Measurements from ENCODE around the gene PRKCA.
"Not testable (repeated sequence)": the region's sequence is repeated elsewhere in the genome, so short reads cannot be mapped to it uniquely, and the experiment has no call there.

PRKCA gene

GRCh38 chr17:66441101-66441661 is 138.8 kb downstream of the PRKCA start:
- no peak for DNase-seq (ENCODE audit: low spot score)

DNA sequence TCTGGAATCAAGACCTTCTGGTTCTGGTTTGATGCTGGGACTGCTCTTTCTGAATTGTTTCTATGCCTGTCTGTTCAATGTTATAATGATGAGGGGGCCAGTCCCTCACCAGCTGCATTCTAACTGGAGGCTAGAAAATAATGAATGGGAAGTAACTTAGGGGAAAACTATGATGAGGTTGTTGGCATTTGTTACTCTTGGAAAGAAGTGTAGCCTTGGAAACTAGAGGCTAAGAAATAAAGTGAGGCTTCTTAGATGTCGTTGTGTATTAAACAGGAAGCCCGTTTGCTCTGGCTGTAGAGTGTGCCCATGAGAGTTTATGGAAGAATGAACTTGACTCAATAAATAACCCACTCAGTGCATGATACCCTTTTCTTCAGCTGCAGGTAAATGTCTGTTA is 140.8 kb downstream of the PRKCA start:
- DNase-seq (ENCODE audit: low spot score), result no peak

GRCh38 chr17:66443606-66444005 is 141.2 kb downstream of the PRKCA start:
- no peak for DNase-seq (ENCODE audit: low spot score)

- DNase-seq (ENCODE audit: low spot score), result no peak
Measured at GRCh38 chr17:66444031-66444430, 141.6 kb downstream of the PRKCA start.

DNA sequence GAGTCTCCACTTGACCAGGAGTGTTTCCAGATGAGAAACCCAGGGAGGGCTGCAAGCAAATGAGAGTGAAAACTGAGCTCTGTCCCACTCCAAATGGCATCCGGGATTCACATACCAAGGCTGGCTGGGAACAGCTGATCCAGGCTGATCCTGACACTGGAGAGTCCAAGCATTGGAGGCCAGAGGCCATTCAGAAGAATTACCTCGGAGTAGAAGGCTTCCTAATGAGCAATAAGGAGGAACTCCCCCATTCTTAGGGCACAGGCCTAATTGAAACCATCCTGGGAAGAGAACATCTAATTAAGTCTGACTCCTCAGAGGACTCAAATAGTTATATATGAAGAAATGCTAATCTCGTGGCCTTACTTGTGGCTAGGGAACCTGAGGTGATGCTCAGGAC is 142.8 kb downstream of the PRKCA start:
- no peak for DNase-seq (ENCODE audit: low spot score)

- no peak for DNase-seq (ENCODE audit: low spot score)
Measured at GRCh38 chr17:66446419-66446818, 144.0 kb downstream of the PRKCA start.

- DNase-seq (ENCODE audit: low spot score), result no peak
Measured at GRCh38 chr17:66447159-66447558, 144.7 kb downstream of the PRKCA start.

DNA sequence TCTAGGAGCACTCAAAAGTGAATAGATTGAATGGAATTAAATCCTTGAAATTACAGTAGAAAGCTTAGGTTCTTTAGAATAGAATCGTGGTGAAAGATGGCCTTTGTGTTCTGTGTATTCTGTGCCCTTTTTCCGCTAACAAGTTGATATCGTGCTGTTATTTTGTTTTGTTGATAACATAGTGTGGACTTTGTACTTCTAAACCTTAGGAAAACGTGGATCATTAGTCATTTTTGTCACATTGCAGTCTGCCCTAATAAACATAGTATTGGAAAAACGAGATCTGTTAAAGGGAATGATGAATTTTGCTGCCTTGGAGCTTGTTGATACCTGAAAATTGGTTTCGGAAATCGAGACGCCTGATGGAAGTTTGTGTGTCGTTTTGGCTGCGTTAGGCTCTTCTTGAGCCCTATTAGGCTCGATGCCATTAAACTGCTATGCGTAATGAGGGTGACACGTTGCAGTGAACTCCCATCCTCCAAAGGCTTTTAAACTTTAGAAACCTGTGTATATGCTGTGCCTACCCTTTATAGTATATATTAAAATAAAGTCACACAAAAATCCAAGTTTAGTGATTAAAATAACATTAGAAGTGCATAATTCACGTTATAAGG is 145.7 kb downstream of the PRKCA start:
- no peak for DNase-seq (ENCODE audit: low spot score)

- no peak for DNase-seq (ENCODE audit: low spot score)
Measured at GRCh38 chr17:66449418-66449977, 147.1 kb downstream of the PRKCA start.

GRCh38 chr17:66450008-66450851 is 147.8 kb downstream of the PRKCA start:
- DNase-seq (ENCODE audit: low spot score), result no peak

- DNase-seq (ENCODE audit: low spot score), result no peak
Measured at GRCh38 chr17:66450852-66451158, 148.4 kb downstream of the PRKCA start.

DNA sequence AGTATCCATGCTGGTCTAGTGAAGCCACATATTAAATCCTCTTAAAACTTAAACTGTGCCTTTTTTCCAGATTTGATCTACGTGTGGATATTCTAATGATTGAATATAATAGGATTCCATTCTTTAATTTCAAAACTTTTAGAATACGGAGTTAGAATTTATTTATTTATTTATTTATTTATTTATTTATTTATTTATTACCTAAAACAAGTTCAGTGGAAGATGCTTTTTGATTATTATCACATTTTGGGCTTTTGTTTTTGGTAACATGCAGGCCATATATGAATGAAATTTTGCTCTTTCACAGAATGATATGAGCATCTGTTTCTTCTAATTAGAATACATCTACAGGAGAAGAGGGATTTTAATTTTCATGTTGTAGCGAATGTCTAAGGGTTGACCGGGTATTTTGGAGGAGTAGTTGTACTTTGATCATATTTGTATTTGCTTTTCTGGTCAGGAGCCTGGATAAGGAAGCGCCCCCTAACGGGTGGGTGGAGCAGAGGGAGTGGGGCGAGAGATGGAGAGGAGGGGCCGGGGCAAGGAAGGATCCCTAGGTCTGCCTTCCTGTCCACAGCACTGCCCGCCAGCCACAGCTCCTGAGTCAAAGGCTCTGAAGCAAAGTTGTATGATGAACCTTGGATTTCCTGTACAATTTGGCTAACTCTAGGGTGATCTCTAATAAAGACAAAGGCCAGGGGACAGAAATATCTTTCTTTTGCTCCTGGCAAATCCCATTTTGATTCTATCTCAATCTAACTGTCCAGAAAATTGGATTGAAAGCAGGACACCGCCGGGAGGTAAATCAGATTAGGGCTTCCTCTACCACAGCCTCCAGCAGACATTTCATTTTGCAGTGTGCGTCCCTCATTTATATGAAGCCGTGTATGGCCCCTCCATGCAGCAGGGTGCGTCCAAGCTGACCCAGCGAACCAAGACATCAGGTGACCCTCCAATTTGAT is 149.1 kb downstream of the PRKCA start:
- no peak for DNase-seq (ENCODE audit: low spot score)

- DNase-seq (ENCODE audit: low spot score), result no peak
Measured at GRCh38 chr17:66455060-66455459, 152.6 kb downstream of the PRKCA start.

GRCh38 chr17:66457499-66457898 is 155.1 kb downstream of the PRKCA start:
- not testable (repeated sequence) for DNase-seq (ENCODE audit: low spot score)

- no peak for DNase-seq (ENCODE audit: low spot score)
Measured at GRCh38 chr17:66458782-66459181, 156.4 kb downstream of the PRKCA start.

- DNase-seq (ENCODE audit: low spot score), result no peak
Measured at GRCh38 chr17:66459811-66460270, 157.4 kb downstream of the PRKCA start.

DNA sequence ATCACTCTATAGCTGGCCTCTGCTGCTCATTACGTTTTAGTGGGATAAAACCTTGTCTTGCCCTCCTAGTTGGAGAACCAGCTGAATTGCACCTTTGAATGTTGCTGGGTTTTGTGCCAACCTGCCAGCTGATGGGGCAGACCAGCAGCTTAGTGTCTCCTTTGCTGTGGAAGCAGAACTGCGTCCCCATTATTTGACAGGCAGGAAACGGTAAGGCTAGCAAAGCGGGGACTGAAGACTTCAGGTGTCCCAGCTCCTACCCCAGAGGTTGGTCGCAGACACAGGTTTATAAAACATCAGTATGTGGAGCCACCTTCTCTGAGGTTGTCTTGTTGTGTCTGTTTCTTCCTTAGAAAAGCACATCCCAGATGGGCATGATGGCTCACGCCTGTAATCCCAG is 158.1 kb downstream of the PRKCA start:
- DNase-seq (ENCODE audit: low spot score), result no peak

DNA sequence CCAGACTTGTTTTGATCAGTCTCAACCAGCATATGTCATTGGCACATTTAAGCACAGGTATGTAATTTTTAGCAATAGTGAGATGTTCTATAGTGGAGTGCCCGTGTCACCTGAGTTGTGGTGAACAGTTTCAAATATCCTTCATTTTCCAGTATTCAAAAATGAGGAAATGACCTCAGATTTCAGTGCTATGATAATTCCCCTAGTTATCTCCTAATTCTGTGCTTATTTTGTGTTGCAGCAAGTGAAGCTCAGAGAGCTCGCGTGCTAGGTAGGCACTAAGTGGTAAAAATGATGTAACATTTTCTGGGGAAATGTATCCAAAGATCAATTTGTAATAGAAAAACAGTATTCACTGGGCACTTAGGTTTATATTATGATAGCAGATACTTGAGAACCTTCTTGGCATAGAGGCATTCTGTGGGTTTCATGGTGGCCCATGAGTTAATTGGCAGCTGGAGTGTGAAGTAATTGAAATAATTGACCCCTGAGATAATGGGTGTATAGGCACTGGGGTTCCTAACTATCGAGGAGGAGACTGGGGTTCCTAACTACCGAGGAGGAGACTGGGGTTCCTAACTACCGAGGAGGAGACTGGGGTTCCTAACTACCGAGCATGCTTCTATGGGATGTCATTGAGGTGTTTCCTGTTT is 159.1 kb downstream of the PRKCA start:
- DNase-seq (ENCODE audit: low spot score), result no peak

DNA sequence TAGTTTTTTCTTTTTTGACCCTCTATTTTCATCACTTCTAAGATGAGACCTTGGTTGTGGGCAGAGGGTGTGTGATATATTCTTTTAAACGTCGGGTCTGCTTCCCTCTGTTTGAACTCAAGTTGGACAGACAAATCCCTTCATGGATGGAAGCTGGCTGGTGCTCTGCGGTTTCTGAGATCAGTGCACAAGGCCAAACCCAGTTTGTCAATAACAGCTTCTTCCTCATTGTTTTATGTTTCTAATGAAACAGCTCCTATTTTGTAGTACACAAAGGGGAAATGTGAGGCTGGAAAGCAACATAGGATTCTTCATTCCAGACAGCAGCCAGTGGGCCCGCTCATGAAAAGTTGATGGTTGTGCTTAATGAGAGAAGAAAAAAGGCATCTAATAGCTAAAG is 159.6 kb downstream of the PRKCA start:
- no peak for DNase-seq (ENCODE audit: low spot score)

DNA sequence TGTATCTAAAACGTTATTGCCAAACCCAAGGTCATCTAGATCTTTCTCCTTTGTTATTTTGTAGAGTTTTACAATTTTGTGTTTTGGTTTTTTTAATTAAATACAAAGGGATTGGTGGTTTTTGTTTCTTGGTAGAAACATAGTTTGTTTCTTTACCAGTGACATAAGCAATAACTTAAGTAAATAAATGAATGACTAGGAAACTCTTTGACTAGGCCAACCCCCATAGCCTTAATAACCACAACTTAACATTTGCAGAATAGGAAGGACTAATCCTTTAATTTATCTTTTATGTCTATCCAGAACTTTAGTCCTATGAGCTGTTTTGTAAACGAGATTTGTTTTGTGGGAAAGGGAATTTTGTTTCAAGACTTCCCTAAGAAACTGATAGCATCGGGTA is 162.5 kb downstream of the PRKCA start:
- no peak for DNase-seq (ENCODE audit: low spot score)

DNA sequence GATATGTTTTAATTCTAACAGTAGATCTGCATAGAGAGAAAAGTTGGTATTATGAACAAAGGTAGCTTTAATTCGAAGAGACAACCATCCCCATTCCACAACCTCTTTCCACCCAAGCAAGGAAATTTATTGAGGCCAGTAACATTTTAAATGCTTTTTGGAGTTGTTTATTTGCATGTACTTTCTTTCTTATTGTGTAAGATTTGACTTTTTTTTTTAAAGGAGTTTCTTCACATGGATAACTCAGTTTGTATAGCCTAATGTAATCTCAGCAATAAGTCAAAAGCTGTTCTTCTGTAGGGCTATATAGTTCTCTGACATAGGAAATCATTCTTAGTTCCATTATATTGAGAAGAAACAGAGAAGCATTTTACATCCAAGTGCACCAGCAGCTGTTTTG is 163.3 kb downstream of the PRKCA start:
- no peak for DNase-seq (ENCODE audit: low spot score)
